GM12878 (cell line): ENCODE results near the gene RAET1E. TPM values are rescaled to one million over a fixed set of nuclear protein-coding genes. Genes with fewer than 3 reads are reported as not detected.

Source experiments
- ATAC-seq: fragments of 200-7000 bp; cut with Tn5 transposase; 3 replicates; pipeline ENCODE4 v1.9.1; 2020; ENCODE audit warnings: mild to moderate bottlenecking, moderate library complexity
- BruUV-seq: library from RNA; stranded (reverse); fragments of 400-500 nt; replicated peaks from 2 replicates; lab custom pipeline; 2021; lab: Mats Ljungman, UMichigan
- CTCF ChIA-PET: fragments of 300-600 bp; sonication (Branson Sonifier 250); formaldehyde crosslinking; extraction: SDS; loops from one replicate; lab custom pipeline; 2021; ENCODE audit warnings: inconsistent platforms; lab: Yijun Ruan, JAX
- POLR2A ChIA-PET: fragments of 350-600 bp; formaldehyde crosslinking; extraction: SDS; loops from one replicate; lab custom pipeline; 2021; ENCODE audit warnings: inconsistent platforms; lab: Charles Lee
- RAD21 ChIA-PET: fragments of 300-600 bp; sonication (Branson Sonifier 250); formaldehyde crosslinking; loops from one replicate; lab custom pipeline; 2023; ENCODE audit warnings: antibody characterized with exemption; ENCODE audit not compliant: unreplicated experiment; lab: Charles Lee
- SMC1A ChIA-PET: fragments of 300-600 bp; sonication (Branson Sonifier 250); formaldehyde crosslinking; loops from one replicate; lab custom pipeline; 2023; ENCODE audit not compliant: unreplicated experiment, uncharacterized antibody; lab: Charles Lee
- DNase-seq: peaks from one replicate; pipeline ENCODE4 v3.0.0-alpha.2; 2011; ENCODE audit warnings: low read depth, low spot score
- FAIRE-seq: peaks from 3 replicates; lab custom pipeline; 2011; peaks lifted over from hg19 to GRCh38; lab: Jason Lieb, UNC
- H2AFZ ChIP-seq: 2 replicates; pipeline ENCODE4 v1.6.0; 2011; ENCODE audit warnings: low read depth, low read length, control low read depth; ENCODE audit not compliant: control insufficient read depth
- H3K27ac ChIP-seq: 2 replicates; pipeline ENCODE4 v1.5.1; 2011; ENCODE audit warnings: control low read depth; ENCODE audit not compliant: control insufficient read depth, insufficient read depth
- H3K27me3 ChIP-seq, 2 experiments: replicated peaks in 1 of 2; 2 replicates each; pipeline versions ENCODE4 v1.6.0 to v1.6.1; 2011; ENCODE audit warnings: low read length in 1 of 2; ENCODE audit not compliant: control insufficient read depth in 2 of 2, insufficient read depth in 2 of 2
- H3K36me3 ChIP-seq, 2 experiments: 2 replicates each; pipeline ENCODE4 v1.5.1; 2011; ENCODE audit warnings: low read length in 1 of 2; ENCODE audit not compliant: control insufficient read depth in 2 of 2, insufficient read depth in 2 of 2
- H3K4me1 ChIP-seq: 2 replicates; pipeline ENCODE4 v1.6.1; 2011; ENCODE audit warnings: mild to moderate bottlenecking, low read length, moderate library complexity, mixed read lengths; ENCODE audit not compliant: control insufficient read depth, insufficient read depth
- H3K4me2 ChIP-seq: 2 replicates; pipeline ENCODE4 v1.6.0; 2011; ENCODE audit warnings: control low read depth; ENCODE audit not compliant: control insufficient read depth, insufficient read depth
- H3K4me3 ChIP-seq: fragments of 200-600 bp; sonication (generic); 2 replicates; pipeline ENCODE4 v1.5.1; 2016
- H3K79me2 ChIP-seq: 2 replicates; pipeline ENCODE4 v1.6.0; 2011; ENCODE audit warnings: low read length; ENCODE audit not compliant: control insufficient read depth, insufficient read depth
- H3K9ac ChIP-seq: 2 replicates; pipeline ENCODE4 v1.8.0; 2011; ENCODE audit warnings: low read length, control low read depth, mixed read lengths; ENCODE audit not compliant: control insufficient read depth, insufficient read depth
- H3K9me3 ChIP-seq: replicated peaks from 3 replicates; pipeline ENCODE4 v1.5.1; 2011; ENCODE audit warnings: mild to moderate bottlenecking, low read length; ENCODE audit not compliant: control insufficient read depth, insufficient read depth
- H4K20me1 ChIP-seq: 2 replicates; pipeline ENCODE4 v1.6.0; 2011; ENCODE audit not compliant: control insufficient read depth, insufficient read depth
- ATF7 ChIP-seq: fragments of 450-650 bp; IDR thresholded peaks from 2 replicates; pipeline ENCODE4 v1.6.1; 2016; ENCODE audit warnings: low read depth, mild to moderate bottlenecking
- CTCF ChIP-seq, 3 experiments: IDR thresholded peaks in 2 of 3; conservative IDR thresholded peaks in 1 of 3; 2 replicates each; pipeline ENCODE4 v1.5.1; 2011; ENCODE audit warnings: low read depth in 3 of 3, low read length in 3 of 3, mild to moderate bottlenecking in 3 of 3, control low read depth in 2 of 3, moderate library complexity in 2 of 3, inconsistent platforms in 1 of 3, mixed read lengths in 1 of 3; ENCODE audit not compliant: control insufficient read depth in 2 of 3, insufficient read depth in 1 of 3; ENCODE audit errors: extremely low read depth in 1 of 3
- ESRRA ChIP-seq: IDR thresholded peaks from 2 replicates; pipeline ENCODE4 v1.6.1; 2012; ENCODE audit warnings: mild to moderate bottlenecking, low read length, improper control_type of control experiment
- FOS ChIP-seq: IDR thresholded peaks from 3 replicates; pipeline ENCODE4 v1.6.1; 2011; ENCODE audit warnings: borderline replicate concordance; ENCODE audit not compliant: insufficient read length; ENCODE audit errors: extremely low read depth
- GATAD2B ChIP-seq: fragments of 450-650 bp; conservative IDR thresholded peaks from 2 replicates; pipeline ENCODE4 v1.6.1; 2017; ENCODE audit warnings: low read depth, mild to moderate bottlenecking, moderate library complexity
- IRF4 ChIP-seq: IDR thresholded peaks from 2 replicates; pipeline ENCODE4 v1.6.1; 2011; ENCODE audit warnings: low read depth, low read length
- MTA2 ChIP-seq: fragments of 450-650 bp; IDR thresholded peaks from 2 replicates; pipeline ENCODE4 v1.6.1; 2016; ENCODE audit warnings: low read depth, mild to moderate bottlenecking, moderate library complexity
- PAX5 ChIP-seq: IDR thresholded peaks from 2 replicates; pipeline ENCODE4 v1.6.1; 2011; ENCODE audit warnings: low read depth, low read length, borderline replicate concordance
- PKNOX1 ChIP-seq: fragments of 450-650 bp; IDR thresholded peaks from 2 replicates; pipeline ENCODE4 v1.6.1; 2016; ENCODE audit warnings: mild to moderate bottlenecking
- PML ChIP-seq: IDR thresholded peaks from 2 replicates; pipeline ENCODE4 v1.6.1; 2012; ENCODE audit warnings: low read length, inconsistent platforms
- RAD21 ChIP-seq: IDR thresholded peaks from 2 replicates; pipeline ENCODE4 v1.6.1; 2011; ENCODE audit warnings: mild to moderate bottlenecking, low read depth, low read length, moderate library complexity; ENCODE audit not compliant: insufficient read depth
- RAD51 ChIP-seq: fragments of 450-650 bp; IDR thresholded peaks from 2 replicates; pipeline ENCODE4 v1.6.1; 2016; ENCODE audit warnings: moderate library complexity, mild to moderate bottlenecking, inconsistent platforms
- SMARCA5 ChIP-seq: fragments of 450-650 bp; IDR thresholded peaks from 2 replicates; pipeline ENCODE4 v1.6.1; 2017; ENCODE audit warnings: mild to moderate bottlenecking
- SMC3 ChIP-seq: IDR thresholded peaks from 2 replicates; pipeline ENCODE4 v1.6.1; 2011; ENCODE audit warnings: low read length, improper control_type of control experiment, borderline replicate concordance
- YY1 ChIP-seq: IDR thresholded peaks from 2 replicates; pipeline ENCODE4 v1.6.1; 2011; ENCODE audit warnings: low read depth, mild to moderate bottlenecking, low read length
- ZNF622 ChIP-seq: fragments of 450-650 bp; IDR thresholded peaks from 2 replicates; pipeline ENCODE4 v1.6.1; 2017; ENCODE audit warnings: mild to moderate bottlenecking, inconsistent platforms
- WGBS: methylation state at CpG from one replicate; pipeline ENCODE4 v1.1.6; 2016; ENCODE audit warnings: low lambda C conversion rate; ENCODE audit not compliant: insufficient replicate concordance, insufficient coverage; ENCODE audit errors: missing lambda C conversion rate; 5-methylcytosine and 5-hydroxymethylcytosine counted together
- in situ Hi-C: fragments of 300-500 bp; cut with MboI; formaldehyde crosslinking; loops from 9 replicates; pipeline ENCODE4 v1.14.3; 2018; ENCODE audit warnings: mixed read lengths
- intact Hi-C: fragments of 100-400 bp; cut with micrococcal nuclease; formaldehyde crosslinking; loops from one replicate; pipeline ENCODE4 v1.14.2; 2022; ENCODE audit not compliant: unreplicated experiment
- polyA plus RNA-seq, 11 experiments: library from polyadenylated mRNA; depleted of rRNA in 4 of 11; unstranded in 6 of 11; stranded (reverse) in 5 of 11; fragments of >200 nt; fragmentation: Nextera tagmentation in 4 of 11; fragmentation: Illumina TruSeq in 1 of 11; extraction: Ambion mirVana in 4 of 11; extraction: Trizol in 1 of 11; gene quantifications; 1 replicate in 1 of 11; 2 replicates in 10 of 11; pipeline versions ENCODE4 v1.2.1 to v1.2.3, GENCODE V29; 2011 to 2016; ENCODE audit warnings: inconsistent platforms in 2 of 11, missing spikeins in 2 of 11, low read depth in 1 of 11
- total RNA-seq, 4 experiments: library from RNA; depleted of rRNA in 3 of 4; stranded (reverse); fragments of >200 nt in 3 of 4; fragmentation: Illumina TruSeq in 1 of 4; extraction: Trizol in 1 of 4; gene quantifications; 2 replicates each; pipeline versions ENCODE4 v1.2.1 to v1.2.3, GENCODE V29; 2013 to 2021

The RAET1E gene
- total and polyA plus RNA-seq, 10 of the 15 experiments (the other 5 are each of a cell fraction or from before 2014, with no cell fraction given), result not detected

- TF ChIP-seq ATF7 (no peak), GATAD2B (no peak), RAD51 (no peak), SMARCA5 (no peak), PML (no peak), ESRRA (no peak)
- TF ChIP-seq, all 136 proteins: peak for 0
Measured at GRCh38 chr6:149867876-149868640, 29.9 kb downstream of the RAET1E start (continued).

GRCh38 chr6:149864578-149865535 is 33.1 kb downstream of the RAET1E start:
- no peaks in the 10 kb centered on the region for H4K20me1 ChIP-seq
- peak; percentile 75 for ATAC-seq
- RAD21 ChIA-PET, result interaction anchor here (0.6 kb wide), 1 partner anchor 48 kb away, joined by 3 read pairs; no protein-coding TSS in a partner anchor
- POLR2A ChIA-PET, result no interaction called here
- peak; percentile 63 to 76 (median 74) for TF ChIP-seq CTCF (IDR thresholded peaks at IDR 0.05 in 2 of 3, conservative IDR thresholded peaks at IDR 0.05 in 1 of 3; ENCODE audit: control insufficient read depth in 2 of 3, extremely low read depth in 1 of 3, insufficient read depth in 1 of 3, low read depth in 3 of 3, low read length in 3 of 3)
- no peak for TF ChIP-seq PKNOX1
- TF ChIP-seq RAD21, result peak; percentile 73
- peak; percentile 32; the same call in 1 of the 2 replicates for TF ChIP-seq SMC3
- 0 out of 2 replicates have a peak, but pooled peaks have one; percentile 41 for TF ChIP-seq IRF4
- peak; percentile 69; the same call in 1 of the 2 replicates for TF ChIP-seq YY1
- no peak for TF ChIP-seq ZNF622
- TF ChIP-seq PAX5, result no peak
- no peak for TF ChIP-seq FOS
- TF ChIP-seq MTA2, result no peak
- H3K36me3 ChIP-seq, result no peaks in the 10 kb centered on the region
- no peaks in the 10 kb centered on the region; the same call in 1 of the 2 replicates for H3K4me1 ChIP-seq
- peak overlapping the region; percentile 90 for H3K4me2 ChIP-seq
- no TSS peak for BruUV-seq
- CTCF ChIA-PET, result interaction anchor here (0.6 to 3.7 kb wide), 10 partner anchors 18 to 433 kb away, joined by 3 to 17 read pairs (median 3); partner anchors contain the start of gene LATS1
- no peak overlapping the region for H3K27ac ChIP-seq
- intact Hi-C loops, result loop anchor here (1.0 to 10.0 kb wide), 2 partner anchors 31 to 140 kb away; no protein-coding TSS in a partner anchor
- H3K4me3 ChIP-seq, result peak overlapping the region; percentile 51; the same call in 1 of the 2 replicates
- H3K79me2 ChIP-seq, result no peaks in the 10 kb centered on the region
- H3K9me3 ChIP-seq, result no peaks in the 10 kb centered on the region; the same call in 2 of the 3 replicates
- no peak overlapping the region for H3K9ac ChIP-seq
- H3K27me3 ChIP-seq, result peaks cover 5 to 12% of the 10 kb centered on the region in 2 experiments
- FAIRE-seq, result no peak
- WGBS, result 16% methylated on average over 18 of the region's 23 CpGs
- no peak for DNase-seq
- H2AFZ ChIP-seq, result peak overlapping the region; percentile 54
- SMC1A ChIA-PET, result interaction anchor here (1.1 to 1.6 kb wide), 2 partner anchors 25 to 29 kb away, joined by 3 to 8 read pairs; no protein-coding TSS in a partner anchor
- in situ Hi-C loops, result no loop called here
